SK-N-SH (cell line): ENCODE measurements around the gene NRDC.

Experiments
- CTCF ChIP-seq: fragments of 200-600 bp; sonication (generic); IDR thresholded peaks from 2 replicates; pipeline ENCODE4 v1.6.1; 2017; ENCODE audit warnings: antibody characterized with exemption, mild to moderate bottlenecking, moderate library complexity
- RAD21 ChIP-seq: IDR thresholded peaks from 2 replicates; pipeline ENCODE4 v1.6.1; 2012; ENCODE audit warnings: mild to moderate bottlenecking, low read length
- RCOR1 ChIP-seq: fragments of 150-350 bp; IDR thresholded peaks from 2 replicates; pipeline ENCODE4 v1.6.1; 2017; ENCODE audit warnings: antibody characterized with exemption, low read length
- TAF1 ChIP-seq: IDR thresholded peaks from 2 replicates; pipeline ENCODE4 v1.6.1; 2012; ENCODE audit warnings: low read depth, mild to moderate bottlenecking, low read length, moderate library complexity, borderline replicate concordance
- ZBTB33 ChIP-seq: IDR thresholded peaks from 2 replicates; pipeline ENCODE4 v1.4.0; 2012; ENCODE audit warnings: low read depth, borderline replicate concordance
- TF ChIP-seq, protein P1 (sequence below): IDR thresholded peaks from 2 replicates; pipeline ENCODE4 v1.4.0; 2012; ENCODE audit warnings: low read depth

DNA sequence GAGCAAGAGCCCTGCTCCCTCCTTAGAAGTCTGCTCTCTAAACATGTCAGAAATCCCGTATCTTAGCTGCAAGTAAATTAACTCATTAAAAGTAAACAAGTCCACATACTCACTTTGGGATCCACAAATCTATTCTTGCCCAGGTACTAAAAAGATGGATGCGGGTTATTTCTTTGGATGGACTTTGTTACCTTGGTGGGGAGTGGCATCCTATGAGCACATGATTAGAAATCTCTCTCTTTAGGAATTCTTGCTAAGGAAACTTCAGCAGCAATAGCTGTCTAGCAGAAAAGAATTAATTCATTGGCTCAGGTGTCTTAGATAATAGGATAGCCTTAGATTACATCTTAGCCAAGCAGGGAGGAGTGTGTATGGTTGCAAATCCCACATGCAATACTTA lies 25.2 kb downstream of the NRDC start:
- no peak for TF ChIP-seq CTCF
- TF ChIP-seq RCOR1: no peak
- TF ChIP-seq, protein P1, sequence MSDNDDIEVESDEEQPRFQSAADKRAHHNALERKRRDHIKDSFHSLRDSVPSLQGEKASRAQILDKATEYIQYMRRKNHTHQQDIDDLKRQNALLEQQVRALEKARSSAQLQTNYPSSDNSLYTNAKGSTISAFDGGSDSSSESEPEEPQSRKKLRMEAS: no peak
- no peak for TF ChIP-seq RAD21
- no peak for TF ChIP-seq ZBTB33
- no peak for TF ChIP-seq TAF1
